Duodenal mucosa (tissue), 2 donors: ENCODE results near the gene ZNF710.

Experiments
- H3K27ac ChIP-seq: one replicate; pipeline ENCODE4 v1.7.0; 2013; ENCODE audit warnings: low read depth, low read length
- H3K27me3 ChIP-seq, 2 donors: one replicate each; pipeline ENCODE4 v1.7.0; 2013; ENCODE audit warnings: low read length in 2 of 2, control low read depth in 1 of 2; ENCODE audit not compliant: insufficient read depth in 2 of 2, control insufficient read depth in 1 of 2
- H3K36me3 ChIP-seq, 2 donors: one replicate each; pipeline ENCODE4 v1.7.0; 2013; ENCODE audit warnings: low read length in 2 of 2, control low read depth in 1 of 2; ENCODE audit not compliant: insufficient read depth in 2 of 2, control insufficient read depth in 1 of 2
- H3K4me1 ChIP-seq, 2 donors: one replicate each; pipeline ENCODE4 v1.7.0; 2013; ENCODE audit warnings: low read length in 2 of 2, control low read depth in 1 of 2; ENCODE audit not compliant: insufficient read depth in 2 of 2, control insufficient read depth in 1 of 2
- H3K4me3 ChIP-seq, 2 donors: one replicate each; pipeline ENCODE4 v1.7.0; 2013; ENCODE audit warnings: low read length in 2 of 2, low read depth in 1 of 2
- H3K9ac ChIP-seq, 2 donors: one replicate each; pipeline ENCODE4 v1.7.0; 2013; ENCODE audit warnings: low read length in 2 of 2, low read depth in 1 of 2
- H3K9me3 ChIP-seq, 2 donors: one replicate each; pipeline ENCODE4 v1.7.0; 2013; ENCODE audit warnings: low read length in 2 of 2, control low read depth in 1 of 2; ENCODE audit not compliant: control insufficient read depth in 1 of 2

ZNF710 gene

DNA sequence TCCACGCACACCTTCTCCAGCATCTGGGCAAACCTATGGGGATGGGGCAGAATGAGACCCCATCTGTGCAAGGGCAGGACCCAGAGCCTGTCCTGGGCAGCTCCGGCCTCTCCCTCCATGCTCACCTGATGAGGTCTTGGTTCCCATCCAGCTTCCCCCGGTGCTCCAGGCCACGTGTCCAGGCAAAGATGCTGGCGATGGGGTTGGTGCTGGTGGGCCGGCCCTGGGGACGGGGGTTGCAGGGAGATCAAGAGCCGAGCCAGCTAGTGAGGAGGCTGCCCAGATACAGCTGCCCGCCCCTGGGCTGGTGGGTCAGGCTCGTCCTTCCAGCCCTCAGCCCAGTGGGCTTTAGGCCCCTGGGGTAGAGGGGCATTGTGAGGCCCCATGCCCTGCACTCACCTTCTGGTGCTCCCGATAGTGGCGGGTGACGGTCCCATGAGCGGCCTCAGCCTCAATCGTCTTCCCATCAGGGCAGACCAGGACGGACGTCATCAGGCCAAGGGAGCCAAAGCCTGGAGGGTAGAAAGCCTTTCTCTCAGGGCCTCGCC, 83.8 kb downstream of the ZNF710 start:
- no peak overlapping the region for H3K4me3 ChIP-seq
- H3K27ac ChIP-seq = no peak overlapping the region
- H3K9ac ChIP-seq = no peak overlapping the region
- no peaks in the 10 kb centered on the region for H3K4me1 ChIP-seq
- H3K36me3 ChIP-seq = peaks cover 48 to 83% of the 10 kb centered on the region in 2 donors
- no peaks in the 10 kb centered on the region for H3K9me3 ChIP-seq
- H3K27me3 ChIP-seq = no peaks in the 10 kb centered on the region

DNA sequence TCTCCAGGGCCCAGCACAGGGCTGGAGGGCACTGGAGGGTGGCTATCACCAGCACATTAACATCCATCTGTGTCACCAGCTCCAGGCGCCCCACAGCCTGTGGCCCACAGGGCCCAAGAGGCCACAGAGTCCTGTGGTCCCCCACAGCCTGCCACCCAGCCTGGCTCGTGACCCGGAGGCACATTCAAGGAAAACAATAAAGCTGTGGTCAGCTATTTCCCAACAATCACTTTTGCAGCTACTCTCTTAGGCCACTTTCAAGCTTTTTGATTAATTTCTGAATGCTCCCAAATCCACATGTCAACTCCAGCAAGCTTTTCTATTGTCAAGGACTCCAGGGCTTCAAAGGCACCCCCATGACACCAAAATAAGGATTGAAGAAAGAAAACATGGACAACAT, 84.4 kb downstream of the ZNF710 start:
- no peak overlapping the region for H3K9ac ChIP-seq
- H3K4me3 ChIP-seq = no peak overlapping the region
- H3K27ac ChIP-seq = no peak overlapping the region
- H3K27me3 ChIP-seq = no peaks in the 10 kb centered on the region
- H3K9me3 ChIP-seq = no peaks in the 10 kb centered on the region
- peaks cover 48 to 83% of the 10 kb centered on the region in 2 donors for H3K36me3 ChIP-seq
- no peaks in the 10 kb centered on the region for H3K4me1 ChIP-seq

DNA sequence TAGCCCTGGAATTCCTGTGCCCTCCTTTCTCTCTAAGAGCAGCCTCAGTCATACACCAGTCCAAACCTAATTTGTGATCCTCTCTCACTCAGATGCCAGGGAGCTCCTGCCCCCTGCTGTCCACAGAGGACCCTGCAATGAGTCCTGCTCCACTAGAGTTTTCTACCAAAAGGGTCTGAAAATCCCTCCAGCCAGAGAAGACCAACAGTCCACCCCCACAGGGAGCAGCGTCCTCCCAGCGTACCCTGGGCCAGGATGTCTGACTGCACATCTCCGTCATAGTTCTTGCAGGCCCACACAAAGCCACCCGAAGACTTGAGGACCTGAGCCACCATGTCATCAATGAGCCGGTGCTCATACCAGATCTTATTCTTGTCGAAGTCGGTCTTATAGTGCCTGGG, 85.7 kb downstream of the ZNF710 start:
- Histone ChIP-seq H3K36me3 (peaks cover 44 to 81% of the 10 kb centered on the region in 2 donors), H3K9me3 (no peaks in the 10 kb centered on the region), H3K27ac (no peak overlapping the region), H3K4me1 (peaks cover 0 to 5% of the 10 kb centered on the region in 2 donors), H3K27me3 (no peaks in the 10 kb centered on the region), H3K4me3 (no peak overlapping the region), H3K9ac (no peak overlapping the region)

DNA sequence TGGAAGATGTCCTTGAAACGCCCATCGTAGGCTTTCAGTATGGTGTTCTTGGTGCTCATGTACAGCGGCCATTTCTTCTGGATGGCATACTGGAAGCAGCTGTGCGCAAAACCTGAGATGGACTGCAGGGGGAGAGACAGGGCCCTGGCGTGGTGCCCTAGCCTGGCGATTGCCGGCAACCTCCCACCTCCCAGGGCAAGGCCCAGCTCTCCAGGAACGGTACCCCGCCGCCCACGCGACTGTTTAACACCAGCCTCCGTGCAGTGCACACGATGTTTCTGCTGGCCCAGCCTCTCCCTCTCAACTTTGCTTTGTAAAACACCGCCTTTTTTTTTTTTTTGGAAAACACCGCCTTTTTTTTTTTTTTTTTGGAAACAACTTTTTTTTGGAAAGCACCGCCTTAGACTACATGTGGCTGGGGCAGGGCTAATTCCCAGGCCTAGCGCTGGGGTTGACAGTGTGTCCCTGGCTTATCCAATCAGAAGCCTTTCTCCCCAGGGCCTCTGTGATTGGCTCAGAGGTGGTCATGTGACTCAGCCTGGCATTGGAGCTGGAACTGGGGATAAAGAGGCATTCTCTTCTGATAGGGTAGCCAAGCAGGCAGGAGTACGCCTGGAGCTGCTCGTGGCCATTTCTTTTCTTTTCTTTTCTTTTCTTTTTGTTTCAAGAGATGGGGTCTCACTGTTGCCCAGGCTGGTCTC, 86.5 kb downstream of the ZNF710 start:
- Histone ChIP-seq H3K4me1 (peaks cover 0 to 5% of the 10 kb centered on the region in 2 donors), H3K4me3 (no peak overlapping the region), H3K9me3 (no peaks in the 10 kb centered on the region), H3K27ac (no peak overlapping the region), H3K36me3 (peaks cover 44 to 78% of the 10 kb centered on the region in 2 donors), H3K9ac (no peak overlapping the region), H3K27me3 (no peaks in the 10 kb centered on the region)

GRCh38 chr15:90090226-90090848, 89.2 kb downstream of the ZNF710 start:
- Histone ChIP-seq H3K4me1 (peaks cover 13 to 18% of the 10 kb centered on the region in 2 donors), H3K9me3 (no peaks in the 10 kb centered on the region), H3K4me3 (no peak overlapping the region), H3K36me3 (peaks cover 24 to 56% of the 10 kb centered on the region in 2 donors), H3K27me3 (no peaks in the 10 kb centered on the region), H3K9ac (no peak overlapping the region), H3K27ac (no peak overlapping the region)

- peaks cover 18 to 23% of the 10 kb centered on the region in 2 donors for H3K4me1 ChIP-seq
- H3K27ac ChIP-seq = no peak overlapping the region
- H3K9me3 ChIP-seq = no peaks in the 10 kb centered on the region
- H3K9ac ChIP-seq = no peak overlapping the region
- H3K27me3 ChIP-seq = no peaks in the 10 kb centered on the region
- no peak overlapping the region for H3K4me3 ChIP-seq
- peaks cover 17 to 48% of the 10 kb centered on the region in 2 donors for H3K36me3 ChIP-seq
Observed at GRCh38 chr15:90091156-90091931, 90.2 kb downstream of the ZNF710 start.

DNA sequence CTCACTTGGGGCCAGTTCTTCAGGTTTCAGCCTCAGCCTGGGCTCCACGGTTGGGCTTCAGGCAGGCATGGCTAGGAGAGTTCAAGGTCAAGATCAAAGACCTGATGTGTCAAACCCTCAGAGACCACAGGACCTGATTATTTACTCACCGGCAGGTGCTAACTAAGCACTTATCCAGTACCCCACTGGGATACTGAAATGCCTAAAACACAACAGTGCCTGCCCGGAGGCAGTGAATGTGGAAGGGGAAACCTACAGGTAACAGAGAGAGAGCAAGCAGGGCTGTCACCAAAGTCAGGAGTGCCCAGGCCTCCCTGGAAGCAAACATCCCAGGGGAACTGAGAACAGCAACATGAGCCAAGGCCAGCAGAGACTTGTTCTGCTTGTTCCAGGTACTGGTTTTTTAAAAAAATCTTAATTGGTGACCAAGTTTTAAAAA, 94.4 kb downstream of the ZNF710 start:
- peaks cover under 1 to 10% of the 10 kb centered on the region in 2 donors for H3K36me3 ChIP-seq
- H3K4me3 ChIP-seq = no peak overlapping the region
- peak overlapping the region; percentile 13 for H3K27ac ChIP-seq
- H3K4me1 ChIP-seq = peaks cover 52 to 56% of the 10 kb centered on the region in 2 donors
- no peaks in the 10 kb centered on the region for H3K9me3 ChIP-seq
- no peaks in the 10 kb centered on the region for H3K27me3 ChIP-seq
- H3K9ac ChIP-seq = no peak overlapping the region

GRCh38 chr15:90097475-90097874, 96.4 kb downstream of the ZNF710 start:
- H3K27me3 ChIP-seq = no peaks in the 10 kb centered on the region
- peaks cover 55 to 67% of the 10 kb centered on the region in 2 donors for H3K4me1 ChIP-seq
- no peaks in the 10 kb centered on the region for H3K36me3 ChIP-seq
- H3K4me3 ChIP-seq = peak overlapping the region; percentile 32 to 33
- peak overlapping the region; percentile 13 to 57 for H3K9ac ChIP-seq
- no peak overlapping the region for H3K27ac ChIP-seq
- H3K9me3 ChIP-seq = no peaks in the 10 kb centered on the region

DNA sequence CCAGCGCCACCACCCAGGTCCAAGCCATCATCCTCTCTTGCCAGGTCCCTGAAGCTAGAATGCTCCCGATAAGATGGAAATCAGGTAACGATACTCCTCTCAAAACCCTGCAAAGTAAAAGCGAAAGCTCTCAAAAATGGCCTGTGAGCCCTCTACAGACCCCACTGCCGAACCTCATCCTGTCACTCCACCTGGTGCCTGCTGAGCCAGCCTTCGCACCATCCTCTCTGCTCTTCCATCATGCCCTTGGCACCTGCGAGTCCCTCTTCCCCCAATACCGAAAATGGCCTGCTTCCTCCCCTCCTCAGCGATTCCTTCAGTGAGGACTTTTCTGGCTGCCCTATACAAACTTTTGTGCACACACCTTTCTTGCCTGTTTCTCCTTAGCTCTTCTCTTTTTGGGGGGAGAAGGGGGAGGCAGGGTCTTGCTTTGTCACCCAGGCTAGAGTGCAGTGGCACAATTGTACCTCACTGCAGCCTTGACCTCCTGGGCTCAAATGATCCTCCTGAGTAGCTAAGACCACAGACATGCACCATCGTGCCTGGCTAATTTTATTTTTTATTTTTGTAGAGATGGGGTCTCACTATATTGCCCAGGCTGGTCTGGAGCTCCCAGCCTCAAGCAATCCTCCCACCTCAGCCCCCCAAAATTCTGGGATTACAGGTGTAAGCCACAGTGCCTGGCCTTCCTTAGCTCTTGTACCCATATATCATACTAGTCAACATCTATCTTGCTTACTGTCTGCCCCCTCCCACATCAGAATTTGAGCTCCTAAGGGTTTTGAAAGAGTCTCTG, 98.1 kb downstream of the ZNF710 start:
- Histone ChIP-seq H3K9me3 (no peaks in the 10 kb centered on the region), H3K9ac (peak overlapping the region; percentile 10 to 43), H3K27me3 (no peaks in the 10 kb centered on the region), H3K4me3 (peak overlapping the region; percentile 10 to 23), H3K36me3 (no peaks in the 10 kb centered on the region), H3K4me1 (peaks cover 56 to 65% of the 10 kb centered on the region in 2 donors), H3K27ac (peak overlapping the region; percentile 54)
